HepG2 (cell line): Measurements from ENCODE around the gene AK3. TPM values are rescaled to one million over a fixed set of nuclear protein-coding genes. Genes with fewer than 3 reads are reported as not detected.

ENCODE experiments used
- ATAC-seq: fragments of 200-7000 bp; cut with Tn5 transposase; 3 replicates; pipeline ENCODE4 v1.9.1; 2020; ENCODE audit warnings: mild to moderate bottlenecking, moderate library complexity
- BruUV-seq: library from RNA; stranded (reverse); fragments of 400-500 nt; replicated peaks from 2 replicates; lab custom pipeline; 2021; lab: Mats Ljungman, UMichigan
- CTCF ChIA-PET: fragments of 300-600 bp; formaldehyde crosslinking; extraction: SDS; loops from one replicate; lab custom pipeline; 2021; ENCODE audit warnings: low total read pairs, inconsistent platforms, low intra/inter-chr PET ratio; lab: Yijun Ruan, JAX
- POLR2A ChIA-PET: fragments of 350-600 bp; sonication (Branson Sonifier 250); formaldehyde crosslinking; loops from one replicate; lab custom pipeline; 2020; ENCODE audit warnings: antibody characterized with exemption, inconsistent platforms; lab: Yijun Ruan, JAX
- DNase-seq: peaks from one replicate; pipeline ENCODE4 v3.0.0-alpha.2; 2015; ENCODE audit warnings: low spot score
- FAIRE-seq: peaks from 3 replicates; lab custom pipeline; 2011; peaks lifted over from hg19 to GRCh38; lab: Jason Lieb, UNC
- H2AFZ ChIP-seq: one replicate; pipeline ENCODE4 v1.6.1; 2011; ENCODE audit warnings: low read length, inconsistent platforms
- H3K27ac ChIP-seq: fragments of 300-600 bp; 3 replicates; pipeline ENCODE4 v1.8.0; 2011; ENCODE audit warnings: mixed run types, mild to moderate bottlenecking, mixed read lengths, low read length, inconsistent platforms; ENCODE audit not compliant: insufficient read depth; ENCODE audit errors: extremely low read length
- H3K27me3 ChIP-seq, 2 experiments: fragments of 200-600 bp in 1 of 2; 2 replicates in 1 of 2; 3 replicates in 1 of 2; pipeline versions ENCODE4 v1.6.0 to v1.8.0; 2011; ENCODE audit warnings: low read length in 2 of 2, mild to moderate bottlenecking in 2 of 2, moderate library complexity in 2 of 2, inconsistent platforms in 1 of 2; ENCODE audit not compliant: insufficient read depth in 2 of 2, control insufficient read depth in 1 of 2
- H3K36me3 ChIP-seq, 2 experiments: fragments of 200-600 bp in 1 of 2; replicated peaks in 1 of 2; 2 replicates in 1 of 2; 3 replicates in 1 of 2; pipeline versions ENCODE4 v1.5.1 to v1.8.0; 2011; ENCODE audit warnings: low read length in 2 of 2, inconsistent platforms in 1 of 2; ENCODE audit not compliant: insufficient read depth in 2 of 2, control insufficient read depth in 1 of 2
- H3K4me1 ChIP-seq: 2 replicates; pipeline ENCODE4 v1.5.1; 2012; ENCODE audit warnings: low read length, inconsistent platforms; ENCODE audit not compliant: insufficient read depth
- H3K4me2 ChIP-seq: 2 replicates; pipeline ENCODE4 v1.6.0; 2011; ENCODE audit warnings: low read depth, low read length, inconsistent platforms
- H3K4me3 ChIP-seq, 3 experiments: fragments of 200-600 bp in 1 of 3; sonication (generic), shearing (Covaris generic) in 1 of 3; replicated peaks in 1 of 3; 2 replicates each; pipeline ENCODE4 v1.5.1; 2011 to 2016; ENCODE audit warnings: low read length in 3 of 3, inconsistent platforms in 2 of 3, low read depth in 2 of 3, mild to moderate bottlenecking in 2 of 3, control low read depth in 1 of 3, mixed read lengths in 1 of 3; ENCODE audit not compliant: insufficient read depth in 1 of 3
- H3K79me2 ChIP-seq: one replicate; pipeline ENCODE4 v1.6.1; 2011; ENCODE audit warnings: low read length, inconsistent platforms; ENCODE audit not compliant: insufficient read depth
- H3K9ac ChIP-seq: 2 replicates; pipeline ENCODE4 v1.6.0; 2011; ENCODE audit warnings: mild to moderate bottlenecking, low read depth, low read length, inconsistent platforms; ENCODE audit not compliant: insufficient read depth
- H3K9me3 ChIP-seq: 2 replicates; pipeline ENCODE4 v1.5.1; 2012; ENCODE audit warnings: mild to moderate bottlenecking, low read length
- H4K20me1 ChIP-seq: 2 replicates; pipeline ENCODE4 v1.6.0; 2011; ENCODE audit warnings: inconsistent platforms, mild to moderate bottlenecking, low read length, moderate library complexity; ENCODE audit not compliant: insufficient read depth
- ATF3 ChIP-seq: sonication (generic); formaldehyde crosslinking; IDR thresholded peaks from 2 replicates; pipeline ENCODE4 v1.4.0; 2020; ENCODE audit warnings: missing genetic modification reagents
- DPF2 ChIP-seq: sonication (generic); formaldehyde crosslinking; IDR thresholded peaks from 2 replicates; pipeline ENCODE4 v1.4.0; 2020; ENCODE audit warnings: mild to moderate bottlenecking, low read depth, missing genetic modification reagents, borderline replicate concordance
- FOXM1 ChIP-seq: sonication (generic); formaldehyde crosslinking; IDR thresholded peaks from 2 replicates; pipeline ENCODE4 v1.5.0; 2020; ENCODE audit warnings: missing genetic modification reagents
- GPN1 ChIP-seq: sonication (generic); formaldehyde crosslinking; IDR thresholded peaks from 2 replicates; pipeline ENCODE4 v1.5.1; 2020; ENCODE audit warnings: missing genetic modification reagents, borderline replicate concordance
- HDAC2 ChIP-seq: sonication (generic); formaldehyde crosslinking; IDR thresholded peaks from 2 replicates; pipeline ENCODE4 v1.4.0; 2020; ENCODE audit warnings: missing genetic modification reagents
- HMGXB3 ChIP-seq: sonication (generic); formaldehyde crosslinking; IDR thresholded peaks from 2 replicates; pipeline ENCODE4 v1.4.0; 2020; ENCODE audit warnings: missing genetic modification reagents, borderline replicate concordance
- MTF1 ChIP-seq: sonication (generic); formaldehyde crosslinking; IDR thresholded peaks from 2 replicates; pipeline ENCODE4 v1.5.0; 2020; ENCODE audit warnings: missing genetic modification reagents
- PRDM15 ChIP-seq: sonication (generic); formaldehyde crosslinking; IDR thresholded peaks from 2 replicates; pipeline ENCODE4 v1.4.0; 2020; ENCODE audit warnings: missing genetic modification reagents
- SIX1 ChIP-seq: sonication (generic); formaldehyde crosslinking; IDR thresholded peaks from 2 replicates; pipeline ENCODE4 v1.4.0; 2020; ENCODE audit warnings: missing genetic modification reagents, borderline replicate concordance
- SMAD9 ChIP-seq: sonication (generic); formaldehyde crosslinking; IDR thresholded peaks from 2 replicates; pipeline ENCODE4 v1.5.1; 2020; ENCODE audit warnings: mild to moderate bottlenecking, missing genetic modification reagents
- THAP8 ChIP-seq: sonication (generic); formaldehyde crosslinking; IDR thresholded peaks from 2 replicates; pipeline ENCODE4 v1.5.1; 2020; ENCODE audit warnings: missing genetic modification reagents, mild to moderate bottlenecking, borderline replicate concordance
- YEATS4 ChIP-seq: sonication (generic); formaldehyde crosslinking; IDR thresholded peaks from 2 replicates; pipeline ENCODE4 v1.4.0; 2020; ENCODE audit warnings: missing genetic modification reagents, borderline replicate concordance
- ZNF124 ChIP-seq: sonication (generic); formaldehyde crosslinking; IDR thresholded peaks from 2 replicates; pipeline ENCODE4 v1.4.0; 2020; ENCODE audit warnings: missing genetic modification reagents
- ZNF136 ChIP-seq: sonication (generic); formaldehyde crosslinking; IDR thresholded peaks from 2 replicates; pipeline ENCODE4 v1.8.1; 2022; ENCODE audit warnings: low read depth, mild to moderate bottlenecking, moderate library complexity, missing genetic modification reagents
- ZNF446 ChIP-seq: sonication (generic); formaldehyde crosslinking; IDR thresholded peaks from 2 replicates; pipeline ENCODE4 v1.5.0; 2020; ENCODE audit warnings: mild to moderate bottlenecking, missing genetic modification reagents
- ZNF550 ChIP-seq: sonication (generic); formaldehyde crosslinking; IDR thresholded peaks from 2 replicates; pipeline ENCODE4 v1.4.0; 2020; ENCODE audit warnings: mild to moderate bottlenecking, missing genetic modification reagents, borderline replicate concordance
- ZSCAN20 ChIP-seq: sonication (generic); formaldehyde crosslinking; IDR thresholded peaks from 2 replicates; pipeline ENCODE4 v1.4.0; 2020; ENCODE audit warnings: missing genetic modification reagents, mild to moderate bottlenecking, borderline replicate concordance
- in situ Hi-C: cut with HindIII; loops from 2 replicates; pipeline ENCODE4 v1.10.0; 2017; ENCODE audit warnings: low pct_unique_long_range_greater_than_20kb; ENCODE audit not compliant: extremely low pct_ligation_motif_present
- intact Hi-C: fragments of 100-400 bp; cut with micrococcal nuclease; formaldehyde crosslinking; loops from one replicate; pipeline ENCODE4 v1.10.0; 2022; ENCODE audit not compliant: unreplicated experiment
- polyA plus RNA-seq, 8 experiments: library from polyadenylated mRNA; depleted of rRNA in 3 of 8; stranded (reverse) in 7 of 8; unstranded in 1 of 8; fragments of >200 nt; fragmentation: Illumina TruSeq in 4 of 8; extraction: Trizol in 4 of 8; gene quantifications; 2 replicates each; pipeline versions ENCODE4 v1.2.1 to v1.2.3, GENCODE V29; 2011 to 2016; ENCODE audit warnings: low read depth in 4 of 8, missing spikeins in 1 of 8, mixed read lengths in 1 of 8; ENCODE audit not compliant: insufficient read depth in 1 of 8
- total RNA-seq, 5 experiments: library from RNA; depleted of rRNA; stranded (reverse); fragments of >200 nt; fragmentation: Illumina TruSeq; extraction: Trizol; gene quantifications; 2 replicates each; pipeline ENCODE4 v1.2.3, GENCODE V29; 2016; ENCODE audit warnings: low read depth in 1 of 5

Gene AK3
- total and polyA plus RNA-seq, 2 of the 13 experiments (the other 11 are each of a cell fraction or from before 2014, with no cell fraction given) = 76.8 to 109 TPM

GRCh38 chr9:4768681-4769080 lies 27.7 kb upstream of the AK3 start:
- H3K9ac ChIP-seq = no peak overlapping the region
- no peak overlapping the region for H3K27ac ChIP-seq
- CTCF ChIA-PET = no interaction called here
- no peak overlapping the region for H2AFZ ChIP-seq
- H4K20me1 ChIP-seq = no peaks in the 10 kb centered on the region
- DNase-seq (no peak), ATAC-seq (no peak), FAIRE-seq (no peak)
- POLR2A ChIA-PET = no interaction called here
- H3K27me3 ChIP-seq = no peaks in the 10 kb centered on the region; a peak in 1 of 5 replicates
- H3K4me1 ChIP-seq = peaks cover 3% of the 10 kb centered on the region; the same call in 1 of the 2 replicates
- no peaks in the 10 kb centered on the region for H3K9me3 ChIP-seq
- intact Hi-C loops = no loop called here
- H3K79me2 ChIP-seq = no peaks in the 10 kb centered on the region
- no peaks in the 10 kb centered on the region for H3K36me3 ChIP-seq
- in situ Hi-C loops = loop anchor here (10.0 to 25.0 kb wide), 3 partner anchors 156 to 819 kb away; partner anchors contain the start of gene PLGRKT
- BruUV-seq = no TSS peak
- H3K4me2 ChIP-seq = peak overlapping the region; percentile 31; the same call in 1 of the 2 replicates
- no peak overlapping the region for H3K4me3 ChIP-seq
- TF ChIP-seq ZNF136 (no peak), GPN1 (CRISPR knock-in tag) (no peak), SIX1 (CRISPR knock-in tag) (no peak), ZNF124 (CRISPR knock-in tag) (no peak), PRDM15 (CRISPR knock-in tag) (no peak), SMAD9 (CRISPR knock-in tag) (no peak), HMGXB3 (no peak), FOXM1 (CRISPR knock-in tag) (no peak), HDAC2 (no peak), ATF3 (CRISPR knock-in tag) (no peak), DPF2 (CRISPR knock-in tag) (no peak), YEATS4 (CRISPR knock-in tag) (no peak), MTF1 (CRISPR knock-in tag) (no peak), THAP8 (CRISPR knock-in tag) (no peak), ZNF446 (CRISPR knock-in tag) (no peak), ZSCAN20 (CRISPR knock-in tag) (no peak), ZNF550 (CRISPR knock-in tag) (no peak)
